ES-I3 (cell line): Measurements from ENCODE around the gene DUSP2.
"Not testable (repeated sequence)": the region's sequence is repeated elsewhere in the genome, so short reads cannot be mapped to it uniquely, and the experiment has no call there.

Experiments
- H3K36me3 ChIP-seq: 2 replicates; pipeline ENCODE4 v1.6.1; 2013; ENCODE audit warnings: mild to moderate bottlenecking, low read length, control low read depth, moderate library complexity; ENCODE audit not compliant: insufficient read depth
- H3K4me1 ChIP-seq: 2 replicates; pipeline ENCODE4 v1.6.1; 2013; ENCODE audit warnings: mild to moderate bottlenecking, control low read depth, low read length; ENCODE audit not compliant: insufficient read depth
- H3K9ac ChIP-seq: 2 replicates; pipeline ENCODE4 v1.6.1; 2013; ENCODE audit warnings: low read depth, mild to moderate bottlenecking, low read length, moderate library complexity
- H3K9me3 ChIP-seq: 2 replicates; pipeline ENCODE4 v1.6.1; 2013; ENCODE audit warnings: mild to moderate bottlenecking, low read length, moderate library complexity; ENCODE audit not compliant: control insufficient read depth, insufficient read depth

The DUSP2 gene

GRCh38 chr2:96171831-96172230 is 26.6 kb upstream of the DUSP2 start:
- Histone ChIP-seq H3K9ac (no peak overlapping the region), H3K36me3 (no peaks in the 10 kb centered on the region), H3K4me1 (no peaks in the 10 kb centered on the region), H3K9me3 (peaks cover 4% of the 10 kb centered on the region)

GRCh38 chr2:96170626-96171025 is 25.4 kb upstream of the DUSP2 start:
- H3K4me1 ChIP-seq: no peaks in the 10 kb centered on the region
- no peaks in the 10 kb centered on the region for H3K36me3 ChIP-seq
- H3K9me3 ChIP-seq: peaks cover 4% of the 10 kb centered on the region
- no peak overlapping the region for H3K9ac ChIP-seq

GRCh38 chr2:96169868-96170507 is 24.7 kb upstream of the DUSP2 start:
- peaks cover 4% of the 10 kb centered on the region for H3K9me3 ChIP-seq
- no peaks in the 10 kb centered on the region for H3K36me3 ChIP-seq
- no peaks in the 10 kb centered on the region for H3K4me1 ChIP-seq
- H3K9ac ChIP-seq: no peak overlapping the region

GRCh38 chr2:96167407-96168013 is 22.3 kb upstream of the DUSP2 start:
- H3K4me1 ChIP-seq: no peaks in the 10 kb centered on the region
- peaks cover 4% of the 10 kb centered on the region for H3K9me3 ChIP-seq
- H3K9ac ChIP-seq: no peak overlapping the region
- no peaks in the 10 kb centered on the region for H3K36me3 ChIP-seq

GRCh38 chr2:96164459-96165184 is 19.4 kb upstream of the DUSP2 start:
- Histone ChIP-seq H3K9ac (no peak overlapping the region), H3K4me1 (no peaks in the 10 kb centered on the region)

GRCh38 chr2:96163768-96164429 is 18.7 kb upstream of the DUSP2 start:
- H3K4me1 ChIP-seq: no peaks in the 10 kb centered on the region
- H3K36me3 ChIP-seq: no peaks in the 10 kb centered on the region
- no peaks in the 10 kb centered on the region for H3K9me3 ChIP-seq
- H3K9ac ChIP-seq: no peak overlapping the region

More at GRCh38 chr2:96164459-96165184, 19.4 kb upstream of the DUSP2 start:
- Histone ChIP-seq H3K36me3 (no peaks in the 10 kb centered on the region), H3K9me3 (no peaks in the 10 kb centered on the region)

- Histone ChIP-seq H3K9ac (no peak overlapping the region), H3K4me1 (no peaks in the 10 kb centered on the region), H3K36me3 (no peaks in the 10 kb centered on the region), H3K9me3 (no peaks in the 10 kb centered on the region)
Observed at GRCh38 chr2:96163415-96163767, 18.2 kb upstream of the DUSP2 start.

- Histone ChIP-seq H3K36me3 (no peaks in the 10 kb centered on the region), H3K9ac (no peak overlapping the region; the same call in 1 of the 2 replicates), H3K9me3 (no peaks in the 10 kb centered on the region), H3K4me1 (no peaks in the 10 kb centered on the region)
Observed at GRCh38 chr2:96161898-96162297, 16.7 kb upstream of the DUSP2 start.

- not testable (repeated sequence) for H3K9ac ChIP-seq, H3K9me3 ChIP-seq, H3K4me1 ChIP-seq, H3K36me3 ChIP-seq
Observed at GRCh38 chr2:96160366-96160765, 15.1 kb upstream of the DUSP2 start.

- Histone ChIP-seq H3K36me3 (no peaks in the 10 kb centered on the region), H3K9me3 (no peaks in the 10 kb centered on the region), H3K4me1 (no peaks in the 10 kb centered on the region), H3K9ac (no peak overlapping the region)
Observed at GRCh38 chr2:96159084-96159830, 14.0 kb upstream of the DUSP2 start.

- Histone ChIP-seq H3K36me3 (no peaks in the 10 kb centered on the region), H3K9ac (no peak overlapping the region), H3K4me1 (no peaks in the 10 kb centered on the region), H3K9me3 (no peaks in the 10 kb centered on the region)
Observed at GRCh38 chr2:96158554-96158940, 13.3 kb upstream of the DUSP2 start.

- H3K9me3 ChIP-seq: no peaks in the 10 kb centered on the region
- H3K4me1 ChIP-seq: no peaks in the 10 kb centered on the region
- no peaks in the 10 kb centered on the region for H3K36me3 ChIP-seq
- no peak overlapping the region for H3K9ac ChIP-seq
Observed at GRCh38 chr2:96157649-96158553, 12.7 kb upstream of the DUSP2 start.

GRCh38 chr2:96156926-96157648 is 11.8 kb upstream of the DUSP2 start:
- H3K9ac ChIP-seq: no peak overlapping the region
- H3K4me1 ChIP-seq: no peaks in the 10 kb centered on the region; the same call in 1 of the 2 replicates
- no peaks in the 10 kb centered on the region for H3K36me3 ChIP-seq
- H3K9me3 ChIP-seq: no peaks in the 10 kb centered on the region
